ENCODE measurements around the gene RFX3.

The RFX3 gene

DNA sequence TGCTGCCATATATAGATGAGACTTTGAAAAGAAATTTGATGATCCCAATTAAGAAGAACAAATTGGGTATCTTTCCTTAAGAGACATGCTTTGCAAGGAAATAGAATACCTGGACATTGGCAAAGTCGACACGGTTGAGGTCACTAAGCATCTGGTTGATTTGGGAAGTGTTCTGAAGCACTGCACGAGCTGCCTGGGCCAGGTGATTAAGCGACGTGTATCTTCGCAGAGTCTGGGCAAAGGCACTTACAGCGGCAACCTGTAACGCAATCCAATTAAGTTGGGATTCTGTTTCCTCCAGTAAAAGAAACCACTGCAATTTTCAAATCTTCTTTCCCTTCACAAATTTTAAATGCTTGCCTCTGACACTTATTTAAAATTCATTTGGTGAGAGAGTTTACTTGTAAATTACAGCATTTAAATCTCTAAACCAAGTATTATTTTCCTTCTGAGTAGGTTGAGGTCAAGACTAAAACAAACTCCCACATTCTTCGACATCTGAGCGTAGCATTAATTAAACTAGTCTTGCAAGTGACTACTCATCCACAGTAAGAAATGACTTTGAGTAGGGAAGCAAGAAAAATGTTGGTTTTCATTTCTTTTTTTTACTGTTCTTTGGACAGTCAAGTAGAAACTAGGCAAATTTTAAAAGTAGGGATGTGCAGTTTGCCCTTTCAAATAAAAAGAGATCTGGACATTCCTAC lies 262.8 kb downstream of the RFX3 start:
- DNase-seq (ENCODE audit: low read depth): no peak
- H3K4me3 ChIP-seq (ENCODE audit: control insufficient read depth, low read depth, low read length): no peak overlapping the region
- TF ChIP-seq, protein P1, sequence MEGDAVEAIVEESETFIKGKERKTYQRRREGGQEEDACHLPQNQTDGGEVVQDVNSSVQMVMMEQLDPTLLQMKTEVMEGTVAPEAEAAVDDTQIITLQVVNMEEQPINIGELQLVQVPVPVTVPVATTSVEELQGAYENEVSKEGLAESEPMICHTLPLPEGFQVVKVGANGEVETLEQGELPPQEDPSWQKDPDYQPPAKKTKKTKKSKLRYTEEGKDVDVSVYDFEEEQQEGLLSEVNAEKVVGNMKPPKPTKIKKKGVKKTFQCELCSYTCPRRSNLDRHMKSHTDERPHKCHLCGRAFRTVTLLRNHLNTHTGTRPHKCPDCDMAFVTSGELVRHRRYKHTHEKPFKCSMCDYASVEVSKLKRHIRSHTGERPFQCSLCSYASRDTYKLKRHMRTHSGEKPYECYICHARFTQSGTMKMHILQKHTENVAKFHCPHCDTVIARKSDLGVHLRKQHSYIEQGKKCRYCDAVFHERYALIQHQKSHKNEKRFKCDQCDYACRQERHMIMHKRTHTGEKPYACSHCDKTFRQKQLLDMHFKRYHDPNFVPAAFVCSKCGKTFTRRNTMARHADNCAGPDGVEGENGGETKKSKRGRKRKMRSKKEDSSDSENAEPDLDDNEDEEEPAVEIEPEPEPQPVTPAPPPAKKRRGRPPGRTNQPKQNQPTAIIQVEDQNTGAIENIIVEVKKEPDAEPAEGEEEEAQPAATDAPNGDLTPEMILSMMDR (IDR thresholded peaks at IDR 0.05; ENCODE audit: control insufficient read depth, insufficient read depth, low read depth, low read length, missing control alignments): no peak

DNA sequence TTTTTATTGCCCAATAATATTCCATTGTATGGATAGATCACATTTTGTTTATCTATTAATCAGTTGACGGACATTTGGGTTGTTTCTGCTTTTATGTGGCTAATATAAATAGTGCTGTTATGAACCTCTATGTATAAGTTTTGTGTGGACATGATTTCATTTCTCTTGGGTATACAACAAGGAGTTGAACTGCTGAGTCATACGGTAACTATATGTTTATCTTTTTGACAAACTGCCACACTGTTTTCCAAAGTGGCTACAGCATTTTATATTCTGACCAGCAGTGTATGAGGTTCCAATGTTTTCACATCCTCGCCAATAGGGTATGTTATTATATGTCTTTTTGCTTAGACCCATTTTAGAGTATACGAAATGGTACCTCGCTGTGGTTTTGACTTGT lies 264.3 kb downstream of the RFX3 start:
- DNase-seq (ENCODE audit: low read depth): no peak
- no peak overlapping the region for H3K4me3 ChIP-seq (ENCODE audit: control insufficient read depth, low read depth, low read length)
- TF ChIP-seq, protein P1 (IDR thresholded peaks at IDR 0.05; ENCODE audit: control insufficient read depth, insufficient read depth, low read depth, low read length, missing control alignments): no peak

DNA sequence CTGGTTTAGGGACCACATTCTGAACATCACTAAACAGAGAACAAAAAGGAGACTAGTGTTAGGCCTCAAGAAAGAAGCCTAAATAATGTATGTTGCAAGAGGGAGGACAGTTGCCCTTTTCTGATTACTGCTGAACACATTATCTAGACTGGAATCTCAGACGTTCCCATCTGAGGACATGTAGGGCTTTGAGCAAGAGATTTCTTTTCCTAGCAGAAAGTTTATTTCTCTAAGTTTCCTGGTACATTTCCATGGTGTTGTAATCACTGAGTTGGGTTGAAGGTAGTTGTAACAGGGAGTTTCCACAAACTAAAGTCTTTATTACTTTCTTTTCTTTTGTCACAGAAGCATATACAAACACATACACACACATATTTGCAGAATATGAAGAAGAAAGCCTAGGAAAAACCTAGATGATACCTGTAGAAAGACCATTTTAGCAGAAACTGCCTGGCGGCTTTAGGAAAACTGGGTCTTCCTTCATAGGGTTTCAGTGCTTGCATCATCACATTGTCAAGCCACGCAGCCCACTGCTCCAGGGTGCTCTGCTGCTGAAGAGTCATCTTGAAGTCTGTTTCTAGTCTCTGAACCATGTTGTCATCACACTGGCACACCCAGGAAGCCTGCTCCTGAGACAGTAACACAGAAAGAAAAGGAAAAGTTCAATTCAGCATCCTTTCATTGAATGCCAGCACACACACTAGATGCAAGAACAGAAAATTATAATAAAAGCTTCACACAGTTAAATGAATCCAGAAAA lies 269.1 kb downstream of the RFX3 start:
- no peak overlapping the region for H3K4me3 ChIP-seq (ENCODE audit: control insufficient read depth, low read depth, low read length)
- TF ChIP-seq, protein P1 (IDR thresholded peaks at IDR 0.05; ENCODE audit: control insufficient read depth, insufficient read depth, low read depth, low read length, missing control alignments): no peak

DNA sequence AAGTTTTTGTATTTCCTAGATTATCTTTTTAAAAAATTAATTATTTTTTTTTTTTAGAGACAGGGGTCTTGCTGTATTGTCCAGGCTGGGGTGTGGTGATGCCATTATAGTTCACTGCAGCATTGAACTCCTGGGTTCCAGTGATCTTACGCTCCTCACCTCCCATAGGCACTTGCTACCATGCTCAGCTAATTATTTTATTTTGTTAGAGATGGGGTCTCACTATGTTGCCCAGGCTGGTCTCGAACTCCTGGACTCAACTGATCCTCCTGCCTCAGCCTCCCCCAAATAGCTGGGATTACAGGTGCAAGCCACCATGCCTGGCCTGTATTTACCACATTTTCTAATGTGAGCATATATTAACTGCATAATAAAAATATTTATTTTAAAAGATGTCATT lies 274.5 kb downstream of the RFX3 start:
- TF ChIP-seq, protein P1 (IDR thresholded peaks at IDR 0.05; ENCODE audit: control insufficient read depth, insufficient read depth, low read depth, low read length, missing control alignments): no peak
- no peak overlapping the region for H3K4me3 ChIP-seq (ENCODE audit: control insufficient read depth, low read depth, low read length)
- DNase-seq (ENCODE audit: low read depth): no peak

More for the DNA sequence above, 269.1 kb downstream of the RFX3 start:
- DNase-seq (ENCODE audit: low read depth): no peak

DNA sequence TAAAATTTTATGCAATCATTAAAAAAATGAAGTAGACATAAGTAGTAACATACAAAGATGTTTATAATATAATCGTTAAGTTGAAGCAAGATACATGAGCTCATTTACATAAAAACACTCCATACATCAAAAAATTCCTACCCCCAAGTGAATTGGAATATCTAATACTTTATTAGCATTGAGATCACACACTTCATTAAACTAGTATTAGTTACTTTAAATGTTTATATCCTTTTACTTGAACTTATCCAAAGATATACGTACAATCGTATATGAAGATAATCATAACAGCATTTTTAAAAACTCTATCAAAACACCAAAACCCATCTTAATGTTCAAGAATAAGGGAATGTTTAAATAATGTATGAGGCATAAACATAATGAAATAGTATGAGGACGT lies 275.1 kb downstream of the RFX3 start:
- DNase-seq (ENCODE audit: low read depth): no peak
- TF ChIP-seq, protein P1 (IDR thresholded peaks at IDR 0.05; ENCODE audit: control insufficient read depth, insufficient read depth, low read depth, low read length, missing control alignments): no peak
- H3K4me3 ChIP-seq (ENCODE audit: control insufficient read depth, low read depth, low read length): no peak overlapping the region

DNA sequence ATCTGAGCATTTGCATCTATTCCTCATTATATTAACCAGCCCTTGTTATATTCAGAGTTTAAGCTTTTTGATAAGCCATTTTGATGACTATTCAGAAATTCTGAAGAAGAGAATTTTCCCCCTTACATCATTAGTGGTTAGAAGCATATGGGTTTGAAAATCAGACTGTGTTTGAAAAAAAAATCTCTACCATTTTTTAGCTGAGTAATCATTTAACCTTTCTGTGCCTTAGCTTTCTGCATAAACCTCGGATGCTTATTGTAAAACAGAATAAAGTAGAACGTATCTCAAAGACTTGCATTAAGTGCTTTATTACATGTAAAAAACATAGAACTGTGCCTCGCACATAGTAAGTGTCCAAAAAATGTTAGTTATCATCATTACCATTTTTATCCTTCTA lies 278.6 kb downstream of the RFX3 start:
- H3K4me3 ChIP-seq (ENCODE audit: control insufficient read depth, low read depth, low read length): no peak overlapping the region
- no peak for DNase-seq (ENCODE audit: low read depth)
- TF ChIP-seq, protein P1 (IDR thresholded peaks at IDR 0.05; ENCODE audit: control insufficient read depth, insufficient read depth, low read depth, low read length, missing control alignments): no peak
